G401 (cell line): Measurements from ENCODE around the gene HPCA. TPM values are rescaled to one million over a fixed set of nuclear protein-coding genes. Genes with fewer than 3 reads are reported as not detected.

Source experiments
- DNase-seq: peaks from one replicate; pipeline ENCODE4 v3.0.0-alpha.2; 2015; ENCODE audit warnings: low spot score
- in situ Hi-C: cut with HindIII; loops from 2 replicates; pipeline ENCODE4 v1.10.0; 2016; ENCODE audit warnings: low sequenced_read_pairs, mixed read lengths
- total RNA-seq: library from RNA; depleted of rRNA; stranded (reverse); fragments of >200 nt; shearing (Covaris generic); gene quantifications from 2 replicates; pipeline ENCODE4 v1.2.3, GENCODE V29; 2014

Gene HPCA
- total RNA-seq, 1 experiment from 2014 or later, result not detected

GRCh38 chr1:32886828-32887414, 630 bp downstream of the HPCA start:
- DNase-seq, result peak; percentile 62
- in situ Hi-C loops, result no loop called here

DNA sequence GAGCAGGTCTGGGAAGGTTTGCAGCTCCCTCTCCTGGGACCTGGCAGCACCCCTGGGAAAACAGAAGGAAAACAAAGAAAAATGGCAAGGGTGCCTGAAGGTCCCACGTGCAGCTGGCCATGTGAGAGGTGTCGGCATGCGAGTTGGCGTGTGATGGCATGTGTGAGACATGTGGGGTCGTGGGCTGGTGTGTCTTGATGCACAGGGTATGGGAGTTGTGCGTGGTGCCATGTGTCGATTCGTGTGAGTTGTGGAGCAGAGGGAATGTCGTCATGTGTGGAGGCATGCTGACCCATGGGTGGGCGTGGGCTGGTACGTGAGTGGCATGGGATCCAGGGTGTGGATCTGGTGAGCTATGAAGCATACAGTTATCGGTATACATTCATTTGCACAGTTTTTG, 1.3 kb downstream of the HPCA start:
- in situ Hi-C loops, result no loop called here
- DNase-seq, result no peak

GRCh38 chr1:32888134-32888533, 1.8 kb downstream of the HPCA start:
- no peak for DNase-seq
- in situ Hi-C loops, result no loop called here

GRCh38 chr1:32888677-32889420, 2.6 kb downstream of the HPCA start:
- DNase-seq, result no peak
- in situ Hi-C loops, result no loop called here

- in situ Hi-C loops, result no loop called here
These were observed 3.5 kb downstream of the HPCA start for GRCh38 chr1:32889731-32890278.

DNA sequence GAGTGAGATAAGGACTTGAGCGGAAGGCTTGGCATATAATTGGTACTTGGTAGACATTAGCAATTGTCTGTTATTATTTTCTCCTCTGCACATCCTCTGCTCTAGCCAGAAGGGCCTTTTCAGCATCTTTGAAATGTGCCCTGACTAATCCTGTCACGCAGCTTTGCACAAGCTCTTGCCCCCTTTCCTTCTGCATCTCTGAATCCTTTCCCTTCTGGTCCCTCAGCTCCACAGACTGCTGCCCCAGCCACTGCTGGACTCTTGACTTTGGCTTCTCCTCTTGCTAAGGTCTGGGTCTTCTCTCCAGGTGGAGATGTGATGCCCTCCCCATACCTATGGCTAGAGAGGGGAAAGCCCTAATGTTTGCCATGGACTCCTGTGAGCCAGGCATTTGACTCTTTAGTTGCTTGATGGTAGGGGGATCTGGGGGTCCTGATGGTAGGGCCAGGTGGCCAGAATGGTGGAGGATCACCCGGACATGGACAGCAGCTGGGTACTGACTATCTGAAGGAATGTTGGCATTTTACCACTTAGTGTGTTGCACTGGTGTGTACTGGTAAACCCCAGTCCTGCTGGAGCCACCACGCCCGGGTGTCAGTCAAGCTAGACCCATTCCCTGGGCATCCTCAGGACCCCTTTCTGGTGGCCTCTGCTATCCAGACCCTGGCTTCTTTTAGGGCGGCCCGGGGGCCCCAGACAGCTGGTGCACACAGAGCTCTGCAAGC, 4.4 kb downstream of the HPCA start:
- in situ Hi-C loops, result no loop called here
- no peak for DNase-seq

More at GRCh38 chr1:32889731-32890278, 3.5 kb downstream of the HPCA start:
- DNase-seq, result no peak

DNA sequence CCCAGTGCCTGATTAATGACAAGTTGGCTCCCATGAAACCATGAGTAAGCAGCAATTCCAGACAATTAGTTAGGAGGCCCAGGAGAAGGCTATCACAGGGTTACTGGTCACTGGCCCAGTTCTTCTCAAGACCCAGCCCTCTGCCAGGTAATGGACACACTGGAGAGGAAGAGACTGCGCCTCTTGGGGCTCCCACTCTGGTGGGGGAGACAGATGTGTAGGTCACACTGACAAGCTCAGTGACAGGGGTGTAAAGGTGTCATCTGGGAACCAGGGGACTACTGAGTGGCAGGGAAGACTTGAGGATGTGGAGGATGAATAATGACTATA, 4.9 kb downstream of the HPCA start:
- in situ Hi-C loops, result no loop called here
- DNase-seq, result no peak

GRCh38 chr1:32891630-32892029, 5.3 kb downstream of the HPCA start:
- DNase-seq, result no peak
- in situ Hi-C loops, result no loop called here

GRCh38 chr1:32892368-32893197, 6.3 kb downstream of the HPCA start:
- in situ Hi-C loops, result no loop called here
- peak; percentile 72 for DNase-seq

DNA sequence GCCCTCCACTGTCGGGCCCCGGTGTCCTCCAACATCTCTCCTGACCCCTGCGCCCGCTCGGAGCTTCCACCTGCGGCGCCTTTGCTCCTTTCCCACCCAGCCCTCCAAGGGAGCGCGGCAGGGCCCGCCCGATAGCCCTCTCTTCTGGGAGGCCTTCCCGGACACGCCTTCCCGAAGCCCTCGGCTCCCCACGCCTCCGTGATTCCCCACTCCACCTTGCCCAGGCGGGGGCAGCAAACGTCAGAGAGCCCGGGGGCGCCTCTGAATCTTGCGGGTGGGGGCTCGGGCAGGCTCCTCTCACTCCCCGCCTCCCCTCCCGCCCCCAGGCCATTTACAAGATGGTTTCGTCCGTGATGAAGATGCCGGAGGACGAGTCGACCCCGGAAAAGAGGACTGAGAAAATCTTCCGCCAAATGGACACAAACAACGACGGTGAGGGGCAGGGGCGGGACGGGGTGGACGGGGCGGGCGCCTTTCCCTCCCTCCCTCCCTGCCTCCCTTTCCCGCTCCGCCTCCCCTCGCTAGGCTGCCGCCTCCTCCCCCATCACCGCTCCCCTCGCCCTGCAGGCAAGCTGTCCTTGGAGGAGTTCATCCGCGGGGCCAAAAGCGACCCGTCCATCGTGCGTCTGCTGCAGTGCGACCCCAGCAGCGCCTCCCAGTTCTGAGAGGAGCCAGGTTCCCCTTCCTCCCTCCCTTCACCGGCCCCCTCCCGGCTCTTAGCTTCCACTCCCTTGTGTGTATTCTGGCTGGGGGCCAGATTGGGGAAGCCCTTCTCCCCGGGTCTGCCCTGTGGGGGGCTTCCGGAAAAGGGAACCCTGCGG, 7.1 kb downstream of the HPCA start:
- in situ Hi-C loops, result no loop called here
- DNase-seq, result peak; percentile 62

DNA sequence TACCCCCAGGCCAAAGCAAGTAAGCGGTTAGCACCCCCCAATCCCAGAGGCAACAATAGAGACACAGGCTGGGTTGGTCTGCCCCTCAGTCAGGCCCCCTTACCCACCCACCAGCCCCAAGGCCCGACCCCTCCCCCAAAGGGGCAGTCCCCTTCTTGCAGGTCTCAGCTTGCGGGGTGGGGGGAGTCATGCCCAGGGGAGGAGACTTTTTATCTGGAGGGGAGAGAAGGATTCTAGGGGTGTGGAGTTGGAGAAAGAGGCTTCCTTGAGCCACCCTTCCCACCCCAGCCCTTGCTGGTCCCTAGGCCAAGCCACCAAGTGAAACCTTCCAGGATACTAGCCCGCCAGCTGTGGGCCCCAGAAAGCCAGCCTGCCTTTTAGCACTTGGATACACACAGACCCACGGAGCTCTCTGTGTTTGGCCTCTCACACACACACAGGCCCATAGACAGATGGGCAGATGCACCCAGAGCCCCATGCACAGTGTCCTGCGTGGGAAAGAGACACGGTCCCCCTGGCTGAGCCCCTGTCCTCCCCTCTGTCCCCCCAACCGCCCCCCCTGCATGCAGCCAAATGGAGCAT, 7.8 kb downstream of the HPCA start:
- in situ Hi-C loops, result no loop called here

DNA sequence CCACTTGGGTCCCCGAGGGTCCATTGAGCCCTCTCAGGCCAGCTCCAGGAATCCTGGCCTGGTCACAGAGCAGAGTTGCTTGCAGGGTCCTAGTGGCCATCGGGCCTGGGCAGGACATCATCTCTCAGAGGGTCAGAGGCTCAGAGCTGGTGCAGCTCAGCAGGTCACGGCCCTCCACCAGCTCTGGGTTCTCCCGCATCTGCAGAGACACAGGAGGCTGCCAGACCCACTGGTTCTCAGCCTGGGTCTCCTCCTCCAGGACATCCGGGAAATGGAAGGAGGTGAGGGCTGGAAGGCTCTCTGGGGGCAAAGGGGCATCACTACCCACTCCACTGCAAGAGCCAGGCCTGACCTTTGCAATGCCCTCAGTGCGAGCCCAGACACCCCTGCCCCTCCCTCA, 8.4 kb downstream of the HPCA start:
- in situ Hi-C loops, result no loop called here
- no peak for DNase-seq

More for the DNA sequence above, 7.8 kb downstream of the HPCA start:
- DNase-seq, result no peak

- in situ Hi-C loops, result no loop called here
- no peak for DNase-seq
These were observed 9.3 kb downstream of the HPCA start for GRCh38 chr1:32895325-32896215.

DNA sequence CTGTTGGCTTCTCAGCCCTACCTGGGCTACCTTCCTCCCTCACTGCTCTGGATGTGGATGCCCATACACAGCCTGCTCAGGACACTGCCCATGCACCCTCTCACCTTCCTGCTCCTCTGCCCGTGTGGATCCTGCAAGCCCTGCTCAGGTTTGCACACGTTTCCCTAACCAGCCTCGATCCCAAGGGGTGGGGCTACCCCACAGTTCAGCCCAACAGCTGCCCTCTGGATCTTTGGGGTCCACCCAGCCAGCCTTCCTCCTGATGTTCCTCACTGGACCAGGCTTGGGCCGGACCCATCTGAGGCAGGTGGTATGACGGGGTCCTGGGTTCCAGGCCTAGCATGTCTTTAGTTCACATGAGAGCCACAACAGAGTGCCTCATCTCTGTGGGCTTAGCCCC, 10.2 kb downstream of the HPCA start:
- in situ Hi-C loops, result no loop called here
- no peak for DNase-seq

DNA sequence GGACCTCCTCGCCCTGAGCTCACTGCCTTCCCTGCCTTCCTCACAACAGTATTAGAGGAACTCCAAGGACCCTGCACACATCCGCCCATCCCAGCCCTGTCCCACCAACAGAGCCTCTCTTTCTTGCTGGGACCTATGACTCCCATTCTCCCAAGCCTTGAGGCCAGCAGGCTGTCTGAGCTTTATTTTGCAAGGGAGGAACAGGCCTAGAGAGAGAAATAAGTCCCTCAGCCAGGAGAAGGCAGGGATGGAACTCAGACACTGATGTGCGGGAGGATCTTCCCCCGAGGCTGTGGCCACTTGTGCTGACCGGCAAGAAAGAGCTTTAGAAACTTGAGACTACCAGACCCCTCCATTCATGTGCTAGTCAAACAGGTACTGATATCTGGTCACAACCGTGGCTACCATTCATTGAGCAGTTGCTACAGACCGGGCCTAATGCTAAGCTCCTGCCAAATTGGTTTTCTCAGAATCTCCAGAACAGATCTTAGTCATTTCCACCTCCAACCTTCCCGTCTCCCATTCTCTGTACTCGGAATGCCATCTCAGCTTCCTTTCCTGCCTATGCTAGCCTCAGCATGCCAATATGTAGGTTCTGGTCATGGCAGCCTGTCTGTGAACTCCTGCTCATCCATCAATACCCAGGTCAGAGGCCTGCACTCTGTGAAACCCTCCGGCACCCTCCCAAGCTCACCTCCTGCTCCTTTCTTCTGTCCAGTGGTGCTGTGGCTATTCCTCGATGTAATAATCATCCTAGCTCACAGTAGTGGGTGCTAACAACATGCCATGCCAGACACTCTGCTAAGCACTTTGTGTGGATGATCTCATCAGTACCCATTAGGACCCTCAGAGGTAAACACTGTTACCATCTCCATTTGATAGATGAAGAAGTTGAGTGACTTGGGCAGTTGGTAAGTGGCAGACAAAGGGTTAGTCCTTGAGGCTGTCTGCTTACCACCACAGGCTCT, 11.1 kb downstream of the HPCA start:
- in situ Hi-C loops, result no loop called here

GRCh38 chr1:32898056-32898455, 11.8 kb downstream of the HPCA start:
- in situ Hi-C loops, result no loop called here
- no peak for DNase-seq

More for the DNA sequence above, 11.1 kb downstream of the HPCA start:
- DNase-seq, result no peak
